GM23248 (cell line): ENCODE results near the gene KRTCAP3. TPM values are rescaled to one million over a fixed set of nuclear protein-coding genes. Genes with fewer than 3 reads are reported as not detected.

Experiments used
- DNase-seq: peaks from one replicate; pipeline ENCODE4 v3.0.0-alpha.2; 2015
- H2AFZ ChIP-seq: fragments of 200-600 bp; sonication (generic); 2 replicates; pipeline ENCODE4 v1.6.1; 2016; ENCODE audit warnings: antibody characterized with exemption
- H3F3A ChIP-seq: fragments of 200-600 bp; sonication (generic); 2 replicates; pipeline ENCODE4 v1.6.1; 2016; ENCODE audit warnings: mild to moderate bottlenecking, antibody characterized with exemption, mixed run types; ENCODE audit not compliant: insufficient read depth
- H3K27ac ChIP-seq: fragments of 200-600 bp; sonication (generic); 2 replicates; pipeline ENCODE4 v1.5.1; 2016; ENCODE audit warnings: mild to moderate bottlenecking
- H3K27me3 ChIP-seq: fragments of 200-600 bp; sonication (generic); replicated peaks from 2 replicates; pipeline ENCODE4 v1.6.1; 2016; ENCODE audit warnings: mild to moderate bottlenecking; ENCODE audit not compliant: insufficient read depth
- H3K36me3 ChIP-seq: fragments of 200-600 bp; sonication (generic); 2 replicates; pipeline ENCODE4 v1.6.1; 2016; ENCODE audit warnings: low read depth, mild to moderate bottlenecking
- H3K4me1 ChIP-seq: fragments of 200-600 bp; sonication (generic); 2 replicates; pipeline ENCODE4 v1.6.1; 2016; ENCODE audit warnings: mild to moderate bottlenecking; ENCODE audit not compliant: insufficient read depth
- H3K4me2 ChIP-seq: fragments of 200-600 bp; sonication (generic); one replicate; pipeline ENCODE4 v1.6.1; 2016; ENCODE audit warnings: mild to moderate bottlenecking; ENCODE audit not compliant: unreplicated experiment
- H3K4me3 ChIP-seq: fragments of 200-600 bp; sonication (generic); 2 replicates; pipeline ENCODE4 v1.5.1; 2016; ENCODE audit warnings: mild to moderate bottlenecking
- H3K79me2 ChIP-seq: fragments of 200-600 bp; sonication (generic); 2 replicates; pipeline ENCODE4 v1.6.1; 2016; ENCODE audit warnings: mild to moderate bottlenecking; ENCODE audit not compliant: insufficient read depth
- H3K9ac ChIP-seq: fragments of 200-600 bp; sonication (generic); 2 replicates; pipeline ENCODE4 v1.6.1; 2016; ENCODE audit warnings: mild to moderate bottlenecking
- H3K9me2 ChIP-seq: fragments of 200-600 bp; sonication (generic); 2 replicates; pipeline ENCODE4 v1.6.1; 2016; ENCODE audit warnings: mixed run types, mild to moderate bottlenecking, moderate library complexity; ENCODE audit not compliant: insufficient read depth
- H3K9me3 ChIP-seq: fragments of 200-600 bp; sonication (generic); one replicate; pipeline ENCODE4 v1.6.1; 2017; ENCODE audit warnings: low read depth
- H4K20me1 ChIP-seq: fragments of 200-600 bp; sonication (generic); 2 replicates; pipeline ENCODE4 v1.6.0; 2016; ENCODE audit not compliant: insufficient read depth
- EZH2 ChIP-seq: fragments of 200-600 bp; sonication (generic); IDR thresholded peaks from 2 replicates; pipeline ENCODE4 v1.6.1; 2018; ENCODE audit warnings: antibody characterized with exemption, mild to moderate bottlenecking; ENCODE audit not compliant: insufficient read depth, poor library complexity, severe bottlenecking
- EZH2phosphoT487 ChIP-seq: fragments of 200-600 bp; sonication (generic); IDR thresholded peaks from 2 replicates; pipeline ENCODE4 v1.6.1; 2018; ENCODE audit warnings: antibody characterized with exemption, moderate library complexity, mild to moderate bottlenecking, low read depth; ENCODE audit not compliant: insufficient read depth
- WGBS, 2 experiments: methylation state at CpG; one replicate each; pipeline ENCODE4 v1.1.6; 2015 to 2017; ENCODE audit warnings: low lambda C conversion rate in 2 of 2, low coverage in 1 of 2; ENCODE audit errors: missing lambda C conversion rate in 2 of 2; 5-methylcytosine and 5-hydroxymethylcytosine counted together
- in situ Hi-C: fragments of 300-500 bp; cut with MboI; formaldehyde crosslinking; loops from 2 replicates; pipeline ENCODE4 v1.15.0; 2020
- polyA plus RNA-seq: library from polyadenylated mRNA; unstranded; fragments of >200 nt; fragmentation: Nextera tagmentation; extraction: Ambion mirVana; gene quantifications from 2 replicates; pipeline ENCODE4 v1.2.1, GENCODE V29; 2016
- total RNA-seq: library from RNA; depleted of rRNA; stranded (reverse); fragments of >200 nt; shearing (Covaris generic); gene quantifications from 2 replicates; pipeline ENCODE4 v1.2.3, GENCODE V29; 2014

The KRTCAP3 gene
- total and polyA plus RNA-seq, 2 experiments from 2014 or later = 0.56 TPM; not detected in 1

DNA sequence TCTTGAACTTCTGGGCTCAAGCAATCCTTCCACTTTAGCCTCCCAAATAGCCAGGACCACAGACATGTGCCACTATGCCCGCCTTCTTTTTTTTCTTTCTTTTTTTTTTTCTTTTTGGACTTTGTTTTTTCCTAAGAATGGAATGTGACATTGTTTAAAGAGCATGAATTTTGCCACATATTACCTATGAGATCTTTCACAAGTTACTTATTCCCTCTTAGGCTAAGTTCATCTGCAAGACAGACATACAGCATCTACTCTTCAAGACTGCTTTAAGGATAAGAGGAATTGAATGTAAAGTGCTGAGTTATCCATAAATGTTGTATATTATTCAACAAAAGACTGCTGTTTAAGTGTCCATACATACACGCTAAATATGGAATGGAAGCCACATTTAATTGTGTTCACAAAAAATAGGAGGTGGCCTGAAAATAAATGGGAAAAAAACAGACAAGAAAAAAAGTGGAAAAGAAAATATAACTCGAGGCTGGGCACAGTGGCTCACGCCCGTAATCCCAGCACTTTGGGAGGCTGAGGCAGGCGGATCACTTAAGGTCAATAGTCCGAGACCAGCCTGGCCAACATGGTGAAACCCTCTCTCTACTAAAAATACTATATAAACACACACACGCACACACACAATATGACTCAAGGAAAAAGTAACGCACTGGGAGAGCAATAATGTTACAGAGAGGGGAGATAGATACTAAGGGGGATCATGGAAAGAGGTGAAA is 29.6 kb upstream of the KRTCAP3 start:
- Histone ChIP-seq H3K9ac (no peak overlapping the region), H4K20me1 (no peaks in the 10 kb centered on the region), H3K4me2 (no peak overlapping the region), H3K79me2 (peaks cover 18% of the 10 kb centered on the region), H3K4me1 (peaks cover 8% of the 10 kb centered on the region), H2AFZ (no peak overlapping the region), H3K27me3 (no peaks in the 10 kb centered on the region), H3K36me3 (no peaks in the 10 kb centered on the region), H3F3A (peaks cover 12% of the 10 kb centered on the region), H3K9me2 (no peaks in the 10 kb centered on the region), H3K27ac (no peak overlapping the region), H3K4me3 (no peak overlapping the region), H3K9me3 (no peaks in the 10 kb centered on the region)
- in situ Hi-C loops = no loop called here
- no peak for DNase-seq
- no peak for TF ChIP-seq EZH2
- no peak for TF ChIP-seq EZH2phosphoT487
- WGBS, 2 experiments = 61 to 67% methylated on average over 9 of the region's 9 CpGs

DNA sequence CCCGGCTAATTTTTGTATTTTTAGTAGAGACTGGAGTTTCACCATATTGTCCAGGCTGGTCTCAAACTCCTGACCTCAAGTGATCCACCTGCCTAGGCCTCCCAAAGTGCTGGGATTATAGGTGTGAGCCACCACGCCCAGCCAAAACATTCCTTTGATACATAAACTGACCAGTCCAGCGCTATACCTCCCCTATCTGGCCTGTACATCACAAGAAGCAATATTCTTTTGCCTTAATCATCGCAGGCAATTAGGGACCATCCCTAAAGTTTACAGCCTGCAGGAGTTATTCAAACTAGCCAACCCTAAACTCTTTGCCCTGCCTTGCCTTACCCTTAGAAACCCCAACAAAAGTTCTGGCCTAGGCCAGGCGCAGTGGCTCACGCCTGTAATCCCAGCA is 26.0 kb upstream of the KRTCAP3 start:
- 92 to 95% methylated on average over 6 of the region's 6 CpGs for WGBS, 2 experiments
- in situ Hi-C loops = no loop called here

DNA sequence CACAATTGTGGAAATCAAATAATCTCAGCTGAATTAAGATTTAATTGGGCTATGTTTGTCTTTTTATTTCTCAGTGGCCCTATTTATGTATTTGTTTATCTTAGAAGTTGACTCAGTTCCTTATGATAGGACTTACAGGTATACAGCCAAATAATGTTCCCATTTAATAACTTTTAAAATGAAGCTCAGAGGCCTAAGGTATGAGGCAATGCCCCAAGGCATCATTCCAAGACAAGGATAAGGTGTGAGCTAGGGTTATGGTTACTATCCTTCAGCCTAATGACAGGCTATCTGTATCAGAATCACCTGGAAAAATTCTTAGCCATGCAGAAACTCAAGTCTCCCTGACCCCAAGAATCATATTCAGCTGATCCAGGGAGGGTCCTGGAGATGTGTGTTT is 21.2 kb upstream of the KRTCAP3 start:
- Histone ChIP-seq H3K36me3 (no peaks in the 10 kb centered on the region), H3K79me2 (no peaks in the 10 kb centered on the region), H3K9me3 (no peaks in the 10 kb centered on the region), H4K20me1 (no peaks in the 10 kb centered on the region), H3K27me3 (no peaks in the 10 kb centered on the region), H3K4me1 (no peaks in the 10 kb centered on the region), H2AFZ (no peak overlapping the region), H3K4me3 (no peak overlapping the region), H3F3A (no peaks in the 10 kb centered on the region), H3K9me2 (no peaks in the 10 kb centered on the region), H3K4me2 (no peak overlapping the region), H3K27ac (no peak overlapping the region), H3K9ac (no peak overlapping the region)
- DNase-seq = no peak
- in situ Hi-C loops = no loop called here
- TF ChIP-seq EZH2 = no peak
- no peak for TF ChIP-seq EZH2phosphoT487

More for the DNA sequence above, 26.0 kb upstream of the KRTCAP3 start:
- Histone ChIP-seq H3K36me3 (no peaks in the 10 kb centered on the region), H3K4me3 (no peak overlapping the region), H4K20me1 (no peaks in the 10 kb centered on the region), H3K9me3 (no peaks in the 10 kb centered on the region), H3K79me2 (no peaks in the 10 kb centered on the region), H3F3A (no peaks in the 10 kb centered on the region), H3K27ac (no peak overlapping the region), H3K4me2 (no peak overlapping the region), H3K9ac (no peak overlapping the region), H2AFZ (no peak overlapping the region), H3K27me3 (no peaks in the 10 kb centered on the region), H3K4me1 (no peaks in the 10 kb centered on the region), H3K9me2 (no peaks in the 10 kb centered on the region)
- no peak for DNase-seq
- TF ChIP-seq EZH2phosphoT487 = no peak
- no peak for TF ChIP-seq EZH2

DNA sequence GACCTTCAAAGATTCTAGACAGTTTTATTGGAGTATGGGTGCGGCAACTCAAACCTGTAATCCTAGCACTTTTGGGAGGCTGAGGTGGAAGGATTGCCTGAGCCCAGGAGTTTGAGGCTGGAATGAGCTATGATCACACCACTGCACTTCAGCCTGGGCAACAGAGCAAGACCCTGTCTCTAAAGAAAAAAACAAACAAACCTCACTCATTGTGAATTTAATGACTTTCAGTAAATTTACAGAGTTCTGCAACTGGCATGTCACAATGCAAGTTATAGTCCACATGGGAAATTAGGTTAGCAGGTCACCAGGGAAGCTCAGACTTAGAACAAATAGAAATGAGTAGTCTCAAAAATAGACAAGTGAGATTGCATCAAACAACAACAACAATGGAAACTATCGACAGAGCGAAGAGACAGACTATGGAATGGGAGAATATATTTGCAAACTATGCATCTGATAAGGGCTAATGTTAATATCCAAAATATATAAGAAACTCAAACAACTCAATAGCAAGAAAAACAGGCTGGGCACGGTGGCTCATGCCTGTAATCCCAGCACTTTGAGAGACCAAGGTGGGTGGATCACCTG is 20.4 kb upstream of the KRTCAP3 start:
- Histone ChIP-seq H3F3A (no peaks in the 10 kb centered on the region), H3K4me3 (no peak overlapping the region), H3K9ac (no peak overlapping the region), H3K4me1 (no peaks in the 10 kb centered on the region), H3K36me3 (no peaks in the 10 kb centered on the region), H3K4me2 (no peak overlapping the region), H3K9me2 (no peaks in the 10 kb centered on the region), H3K79me2 (no peaks in the 10 kb centered on the region), H3K27me3 (no peaks in the 10 kb centered on the region), H2AFZ (no peak overlapping the region), H3K27ac (no peak overlapping the region), H3K9me3 (no peaks in the 10 kb centered on the region), H4K20me1 (no peaks in the 10 kb centered on the region)
- no peak for DNase-seq
- TF ChIP-seq EZH2phosphoT487 = no peak
- TF ChIP-seq EZH2 = no peak
- in situ Hi-C loops = no loop called here
- 89 to 96% methylated on average over 4 of the region's 4 CpGs for WGBS, 2 experiments
